Lower leg skin (tissue), 4 donors: ENCODE data around the gene C3orf18. TPM values are rescaled to one million over a fixed set of nuclear protein-coding genes. Genes with fewer than 3 reads are reported as not detected.

Experiments used
- DNase-seq, 2 donors: peaks; one replicate each; pipeline ENCODE4 v3.0.0-alpha.2; 2019; ENCODE audit warnings: low spot score in 2 of 2
- H3K4me3 ChIP-seq: fragments of 200-600 bp; sonication (generic); 2 replicates; pipeline ENCODE4 v1.5.1; 2017; ENCODE audit warnings: mild to moderate bottlenecking, low read depth; ENCODE audit not compliant: poor library complexity, severe bottlenecking
- CTCF ChIP-seq, 3 donors: fragments of 450-650 bp; IDR thresholded peaks; one replicate each; pipeline ENCODE4 v1.5.1; 2016; ENCODE audit warnings: antibody characterized with exemption in 3 of 3, mild to moderate bottlenecking in 3 of 3, moderate library complexity in 2 of 3
- POLR2A ChIP-seq, 2 donors: fragments of 450-650 bp; IDR thresholded peaks; one replicate each; pipeline ENCODE4 v1.6.1; 2016 to 2017; ENCODE audit warnings: antibody characterized with exemption in 2 of 2, mild to moderate bottlenecking in 1 of 2, moderate library complexity in 1 of 2
- WGBS, 2 donors: methylation state at CpG; one replicate each; pipeline ENCODE4 v1.1.5; 2018; 5-methylcytosine and 5-hydroxymethylcytosine counted together
- intact Hi-C: fragments of 100-400 bp; cut with DNase I; formaldehyde crosslinking; loops from one replicate; pipeline ENCODE4 v1.15.0; 2023; ENCODE audit warnings: low total_unique reads
- total RNA-seq, 4 donors: library from RNA; depleted of rRNA; stranded (reverse); fragments of >200 nt; gene quantifications; one replicate each; pipeline ENCODE4 v1.1.0, GENCODE V29; 2016

The C3orf18 gene
- total RNA-seq, 4 donors from 2014 or later = 0.27 to 3.9 (median 2.0) TPM

- no peak overlapping the region for H3K4me3 ChIP-seq
- TF ChIP-seq POLR2A (IDR thresholded peaks at IDR 0.05) = no peak
- TF ChIP-seq CTCF (IDR thresholded peaks at IDR 0.05) = no peak
- intact Hi-C loops = no loop called here
- 82 to 92% methylated on average over 9 of the region's 9 CpGs for whole genome bisulfite sequencing, 2 donors
- DNase-seq = no peak
Observed at GRCh38 chr3:50580683-50581458, 13.3 kb upstream of the C3orf18 start.

- intact Hi-C loops = no loop called here
- TF ChIP-seq CTCF (IDR thresholded peaks at IDR 0.05) (no peak), POLR2A (IDR thresholded peaks at IDR 0.05) (no peak)
- H3K4me3 ChIP-seq = no peak overlapping the region
- DNase-seq = no peak
- 97 to 100% methylated on average over 2 of the region's 2 CpGs for WGBS, 2 donors
Observed at GRCh38 chr3:50577348-50577747, 9.8 kb upstream of the C3orf18 start.

- intact Hi-C loops = no loop called here
- 68 to 69% methylated on average over 6 of the region's 6 CpGs for WGBS, 2 donors
- no peak for TF ChIP-seq CTCF (IDR thresholded peaks at IDR 0.05)
- TF ChIP-seq POLR2A (IDR thresholded peaks at IDR 0.05) = no peak
- no peak overlapping the region for H3K4me3 ChIP-seq
- no peak for DNase-seq
Observed at GRCh38 chr3:50575372-50575771, 7.8 kb upstream of the C3orf18 start.

- DNase-seq = no peak
- no peak overlapping the region for H3K4me3 ChIP-seq
- intact Hi-C loops = no loop called here
- WGBS, 2 donors = 69 to 71% methylated on average over 1 of the region's 1 CpG
- TF ChIP-seq POLR2A (IDR thresholded peaks at IDR 0.05) (no peak), CTCF (IDR thresholded peaks at IDR 0.05) (no peak)
Observed at GRCh38 chr3:50574444-50574831, 6.9 kb upstream of the C3orf18 start.

GRCh38 chr3:50573566-50574443 is 6.3 kb upstream of the C3orf18 start:
- no peak for DNase-seq
- WGBS, 2 donors = 71 to 79% methylated on average over 8 of the region's 8 CpGs
- TF ChIP-seq CTCF (IDR thresholded peaks at IDR 0.05) (no peak), POLR2A (IDR thresholded peaks at IDR 0.05) (no peak)
- intact Hi-C loops = no loop called here
- no peak overlapping the region for H3K4me3 ChIP-seq
